GM19455 (cell line): ENCODE results near the gene NEU1.

Source experiments
- ATAC-seq: cut with Tn5 transposase; IDR thresholded peaks from one replicate; pipeline ENCODE4 v1.9.1; 2021; ENCODE audit not compliant: unreplicated experiment

The NEU1 gene

DNA sequence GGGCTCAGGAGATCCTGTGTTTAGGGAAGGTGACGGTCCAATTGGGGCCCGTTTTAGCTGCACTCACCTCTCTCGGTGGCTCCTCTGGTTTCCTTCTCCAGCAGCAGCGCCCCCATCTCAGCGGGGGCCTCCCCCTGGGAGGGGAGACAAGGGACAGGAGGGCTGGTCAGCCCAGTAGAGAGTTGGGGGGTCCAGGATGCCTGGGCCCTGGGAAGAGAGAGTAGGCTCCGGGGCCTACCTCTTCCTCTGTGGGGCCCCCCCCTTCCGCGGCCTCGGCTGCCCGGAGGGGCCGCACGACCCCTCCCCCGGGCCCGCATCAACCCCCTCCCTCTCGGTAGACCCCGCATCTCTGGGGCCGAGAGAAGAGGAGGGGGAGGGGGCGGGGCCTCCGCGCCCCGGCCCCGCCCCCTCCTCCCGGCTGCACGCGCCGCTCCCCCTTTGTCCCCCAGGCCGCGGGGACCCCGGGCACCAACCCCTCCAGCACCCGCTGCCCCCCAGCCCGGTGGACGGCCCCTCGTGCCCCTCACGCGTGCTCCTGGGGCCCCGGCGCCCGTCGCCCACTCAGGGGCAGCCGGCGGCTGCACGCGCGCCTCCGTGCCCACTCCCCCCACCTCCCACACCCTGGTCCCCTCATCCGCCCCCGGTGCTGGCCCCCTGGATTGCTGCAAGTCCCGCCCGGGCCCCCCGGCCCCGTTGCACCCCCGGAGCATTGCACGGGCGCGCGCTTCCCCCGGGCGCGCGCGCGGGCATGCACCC lies 34.4 kb upstream of the NEU1 start:
- ATAC-seq, result no peak

DNA sequence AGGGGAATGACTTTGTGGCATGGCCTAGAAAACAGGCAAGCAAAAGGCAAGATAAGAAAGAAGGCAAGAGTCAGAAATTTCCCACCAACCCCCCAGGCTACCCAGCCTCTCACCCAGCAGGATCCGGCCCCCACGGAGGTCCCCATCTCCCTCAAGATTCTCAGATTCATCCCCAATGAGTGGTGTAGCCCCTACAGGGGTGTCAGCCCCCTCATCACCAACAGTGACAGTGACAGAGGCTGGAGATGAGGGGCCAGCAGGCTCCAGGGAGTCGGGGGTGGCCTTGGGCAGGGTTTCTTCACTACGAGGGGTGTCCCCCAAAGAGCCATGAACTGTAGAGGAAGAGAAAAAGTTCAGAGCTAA lies 33.9 kb upstream of the NEU1 start:
- no peak for ATAC-seq

DNA sequence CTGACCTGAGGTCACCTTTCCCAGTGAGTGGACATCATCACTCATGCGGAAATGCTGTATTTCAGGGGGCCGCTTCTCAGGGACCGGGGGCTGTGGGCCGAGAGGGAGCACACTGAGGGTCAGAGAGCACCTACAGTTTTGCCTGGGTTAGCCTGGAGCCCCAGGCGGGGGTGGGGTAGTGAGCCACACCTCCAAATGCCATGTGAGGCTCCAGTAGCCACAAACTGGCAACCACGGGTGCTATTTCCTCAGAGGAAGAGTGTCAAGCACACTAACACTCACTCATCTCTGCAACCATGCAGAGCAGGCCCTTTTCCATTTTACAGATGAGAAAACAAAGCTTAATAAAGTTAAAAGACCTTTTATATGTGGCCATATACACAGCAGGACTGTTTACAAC lies 30.2 kb upstream of the NEU1 start:
- no peak for ATAC-seq

DNA sequence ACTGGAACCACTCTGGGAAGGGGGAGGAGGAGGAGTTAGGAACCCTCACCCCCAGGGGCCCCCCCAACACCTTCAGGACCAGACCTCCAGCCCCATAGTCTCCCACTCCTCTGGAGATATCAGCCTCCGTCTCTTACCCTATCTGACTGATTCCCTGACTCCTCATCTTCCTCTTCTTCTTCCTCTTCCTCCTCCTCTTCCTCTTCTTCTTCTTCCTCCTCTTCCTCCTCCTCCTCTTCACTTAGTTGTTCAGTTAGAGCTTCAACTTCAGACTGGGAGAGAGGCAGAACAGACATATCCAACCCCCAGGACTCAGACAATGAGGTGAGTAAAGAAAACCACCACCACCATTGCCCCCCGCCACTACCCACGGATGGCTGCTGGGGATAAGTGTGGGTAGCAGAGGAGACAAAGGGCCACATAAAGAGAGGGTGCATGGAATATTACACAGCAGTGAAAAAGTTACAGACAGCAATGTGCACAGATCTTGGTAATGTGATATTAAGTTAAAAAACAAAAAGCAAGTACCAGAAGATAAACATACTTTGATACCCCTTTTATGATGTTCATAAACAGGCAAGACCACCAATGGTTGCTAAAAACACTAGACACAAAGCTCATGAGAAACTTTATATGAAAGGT lies 26.8 kb upstream of the NEU1 start:
- ATAC-seq, result no peak

DNA sequence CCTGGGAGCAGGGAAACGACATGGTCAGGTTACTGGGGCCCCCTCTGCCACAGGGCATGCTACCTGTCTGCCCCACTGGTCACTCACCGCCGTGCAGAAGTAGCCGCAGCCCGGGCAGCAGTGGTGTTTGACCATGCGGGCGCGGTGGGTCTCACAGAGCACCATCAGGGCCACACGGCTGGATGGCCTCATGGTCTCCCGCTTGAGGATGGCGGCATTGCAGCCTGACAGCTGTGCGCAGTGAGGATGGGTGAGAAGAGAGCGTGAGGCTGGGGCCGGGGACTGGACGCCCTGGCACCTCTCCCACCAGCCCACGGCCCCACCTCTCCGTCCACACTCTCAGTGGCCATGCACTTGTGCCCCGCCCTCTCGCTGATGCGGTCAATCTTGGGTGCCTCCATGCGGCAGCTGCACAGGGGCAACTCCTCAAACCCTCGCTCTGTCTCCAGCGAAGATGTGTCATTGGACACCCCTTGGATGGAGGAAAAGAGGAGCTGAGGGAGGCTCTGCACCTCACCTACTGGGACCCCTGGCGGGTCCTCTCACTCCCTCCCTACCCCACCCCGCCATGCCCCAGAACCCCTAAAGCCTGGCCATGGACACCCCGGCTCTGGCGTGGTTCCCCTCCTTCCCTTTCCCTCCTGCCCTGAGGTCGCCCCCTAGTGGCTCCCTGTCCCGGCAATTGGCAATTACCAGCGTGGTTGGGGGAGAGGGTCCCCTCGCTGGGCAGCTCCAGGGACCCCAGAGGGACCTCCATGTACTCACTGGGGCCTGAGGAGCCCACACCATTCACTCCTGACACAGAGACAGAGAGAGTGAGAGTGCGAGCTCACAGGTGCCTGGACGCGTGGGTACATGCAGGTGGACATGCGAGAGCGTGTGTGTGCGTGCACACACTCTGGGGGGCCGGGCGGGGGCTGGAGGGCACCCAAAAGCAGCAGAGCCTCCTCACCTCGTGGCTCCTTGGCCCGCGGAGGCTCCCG lies 25.9 kb upstream of the NEU1 start:
- ATAC-seq, result no peak

DNA sequence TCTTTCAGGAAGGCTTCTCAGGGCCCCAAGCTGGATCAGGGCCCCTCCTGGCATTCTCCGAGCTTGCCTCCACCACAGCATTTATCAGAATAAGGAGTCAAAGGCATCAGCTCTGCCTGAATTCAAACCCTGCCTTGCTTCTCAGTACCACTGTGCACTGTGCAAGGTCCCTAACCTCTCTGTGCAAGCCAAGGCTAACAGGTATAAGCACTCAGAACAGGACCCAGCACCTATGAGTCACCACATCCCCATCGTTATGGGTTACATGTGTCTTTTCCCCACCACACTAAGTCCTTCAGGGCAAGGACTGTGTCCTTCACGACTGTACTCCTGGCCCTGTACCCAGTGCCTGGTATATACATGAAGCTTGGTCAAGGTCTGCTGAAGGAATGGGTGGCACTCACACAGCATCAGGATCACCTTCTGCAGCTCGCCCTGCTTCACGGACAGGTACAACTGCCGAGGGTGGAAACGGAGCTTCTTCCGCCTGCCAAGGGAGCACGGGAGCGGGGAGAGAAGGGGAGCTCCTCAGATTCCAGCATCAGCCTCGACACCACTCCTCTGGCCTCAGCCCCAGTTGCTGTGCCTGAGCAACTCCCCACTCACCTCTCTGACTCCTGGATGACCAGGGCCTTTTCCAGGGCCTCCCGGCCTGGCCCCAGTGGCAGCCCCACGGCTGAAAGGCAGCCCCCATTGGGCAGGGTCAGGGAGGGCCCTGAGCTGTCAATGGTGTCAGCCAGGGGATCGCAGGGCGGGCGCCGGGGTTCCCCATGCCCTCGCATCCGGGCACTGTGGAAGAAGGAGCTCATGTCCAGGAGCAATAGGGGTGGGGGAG lies 24.8 kb upstream of the NEU1 start:
- no peak for ATAC-seq

DNA sequence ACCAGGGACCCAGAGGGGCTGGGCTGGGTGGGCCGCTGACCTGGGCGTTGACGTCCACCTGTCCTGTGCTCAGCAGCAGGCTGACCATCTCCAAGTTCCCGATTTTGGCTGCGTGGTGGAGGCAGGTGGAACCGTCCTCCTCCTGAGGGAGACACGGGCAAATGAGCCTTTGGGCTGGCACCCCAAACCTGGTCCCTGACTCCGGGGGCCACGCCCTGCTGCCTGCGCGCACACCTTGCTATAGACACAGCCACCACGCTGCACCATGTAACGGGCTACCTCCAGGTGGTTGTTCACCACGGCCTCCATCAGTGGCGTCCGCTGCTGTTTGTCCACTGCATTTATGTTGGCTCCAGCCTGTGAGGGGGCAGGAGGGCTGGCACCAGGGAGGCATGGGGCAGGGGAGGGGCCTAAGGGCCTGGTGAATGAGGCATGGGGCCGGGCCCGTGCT lies 23.9 kb upstream of the NEU1 start:
- ATAC-seq, result no peak

DNA sequence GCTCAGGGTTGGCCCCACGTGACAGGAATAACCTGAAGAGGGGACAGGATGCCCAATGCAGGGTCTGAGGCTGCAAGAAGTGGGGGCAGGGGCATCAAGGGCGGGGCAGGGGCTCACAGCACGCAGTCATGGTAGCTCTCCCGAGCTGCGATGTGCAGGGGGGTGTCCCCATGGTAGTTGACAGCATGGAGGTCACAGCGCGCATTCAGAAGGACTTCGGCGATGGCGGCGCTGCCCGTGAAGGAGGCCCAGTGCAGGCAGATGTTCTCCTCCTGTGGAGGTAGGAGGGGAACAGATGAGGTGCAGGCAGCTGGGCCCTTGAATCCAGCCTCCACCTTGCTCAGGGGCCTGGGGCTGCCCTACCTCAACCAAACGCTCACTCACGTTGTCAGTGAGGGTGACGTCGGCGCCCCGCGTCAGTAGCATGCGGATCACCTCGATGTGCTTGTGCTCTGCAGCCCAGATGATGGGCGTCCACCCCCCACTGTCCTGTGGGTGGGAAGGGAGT lies 22.0 kb upstream of the NEU1 start:
- no peak for ATAC-seq

DNA sequence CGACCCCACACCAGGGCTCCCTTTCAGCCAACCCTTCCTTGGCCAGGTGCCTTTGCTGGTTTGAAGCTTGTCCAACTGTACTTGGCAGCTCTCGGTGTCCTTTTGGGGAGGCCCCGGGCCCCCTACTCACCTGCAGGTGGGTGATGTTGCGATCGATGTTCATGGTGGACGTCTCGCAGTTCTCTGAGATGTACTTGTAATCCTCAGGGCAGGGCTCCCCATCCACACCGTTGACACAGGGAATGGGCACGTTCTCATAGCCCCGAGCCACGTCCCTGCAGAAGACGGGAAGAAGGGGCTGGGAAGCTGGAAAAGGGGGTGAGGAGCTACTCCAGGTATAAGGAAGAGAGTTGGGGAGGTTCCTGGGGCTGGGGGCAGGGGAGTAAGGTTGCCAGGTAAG lies 21.1 kb upstream of the NEU1 start:
- no peak for ATAC-seq

DNA sequence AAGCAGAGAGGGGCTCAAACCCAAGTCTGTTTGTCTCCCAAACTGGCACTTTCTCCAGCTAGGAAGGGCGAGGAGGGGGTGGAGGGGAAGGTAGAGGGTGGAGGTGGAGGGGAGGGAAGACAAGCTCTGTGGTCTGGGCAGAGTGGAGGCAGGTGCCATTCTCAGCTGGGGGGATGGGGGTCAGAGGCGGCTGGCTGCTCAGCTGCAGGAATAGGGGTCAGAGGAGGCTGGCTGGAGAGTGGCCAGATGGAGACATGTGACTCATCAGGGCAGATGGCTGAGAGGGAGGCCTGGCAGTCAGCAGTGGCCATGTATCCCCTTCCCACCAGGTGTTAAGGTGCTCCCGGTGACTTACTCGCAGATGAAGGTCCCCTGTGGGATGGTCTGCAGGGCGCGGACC lies 19.7 kb upstream of the NEU1 start:
- ATAC-seq, result no peak

DNA sequence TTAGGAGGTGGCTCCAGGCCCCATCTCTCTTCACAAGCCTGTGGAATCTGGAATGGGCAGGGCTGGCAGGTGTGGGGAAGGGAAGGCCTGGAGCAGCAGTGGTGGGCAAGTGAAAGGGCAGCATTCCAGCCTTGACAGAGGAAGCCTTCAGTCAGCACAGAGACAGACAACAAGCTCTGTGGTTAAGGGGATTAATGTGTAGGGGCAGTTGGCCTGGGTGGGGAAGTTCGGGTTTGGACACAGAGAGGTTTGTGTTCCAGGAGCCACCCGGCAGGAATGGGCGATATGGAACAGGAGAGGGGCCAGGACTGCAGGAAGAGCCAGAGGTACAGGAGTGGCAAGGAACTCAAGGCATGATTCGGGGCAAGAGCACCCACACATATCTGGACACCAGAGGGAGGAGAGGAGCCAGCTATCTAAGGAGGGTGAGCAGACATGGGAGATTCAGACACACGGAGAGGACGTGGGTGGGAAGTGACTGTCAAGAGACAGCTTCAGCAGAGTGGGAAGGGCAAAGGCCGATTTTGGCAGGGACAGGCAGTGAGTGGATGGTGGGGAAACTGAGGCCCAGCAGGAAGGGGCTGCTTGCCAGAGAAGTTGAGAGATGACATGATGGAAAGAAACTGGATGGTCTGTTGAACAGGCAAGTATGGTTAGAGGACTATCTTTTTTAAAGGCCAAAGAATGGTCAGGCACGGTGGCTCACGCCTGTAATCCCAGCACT lies 18.7 kb upstream of the NEU1 start:
- no peak for ATAC-seq

DNA sequence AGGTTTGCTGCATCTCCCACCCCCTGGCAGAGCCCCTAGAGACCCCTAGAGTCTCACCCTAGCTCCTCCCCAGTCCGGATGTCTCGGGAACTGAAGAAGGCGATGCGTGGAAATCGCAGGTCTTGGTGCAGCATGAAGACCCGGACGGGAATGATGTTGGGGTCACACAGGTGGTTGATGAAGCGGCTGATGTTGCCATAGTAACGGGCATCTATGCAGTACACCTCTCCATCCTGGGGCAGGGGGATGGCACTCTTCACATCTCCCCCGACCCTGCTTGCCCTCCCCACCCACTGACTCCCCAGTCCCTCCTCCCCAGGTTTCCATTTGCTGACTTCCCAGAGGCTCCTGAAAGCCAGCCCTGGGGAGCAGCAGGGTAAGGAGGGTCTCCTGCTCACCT lies 18.0 kb upstream of the NEU1 start:
- no peak for ATAC-seq

DNA sequence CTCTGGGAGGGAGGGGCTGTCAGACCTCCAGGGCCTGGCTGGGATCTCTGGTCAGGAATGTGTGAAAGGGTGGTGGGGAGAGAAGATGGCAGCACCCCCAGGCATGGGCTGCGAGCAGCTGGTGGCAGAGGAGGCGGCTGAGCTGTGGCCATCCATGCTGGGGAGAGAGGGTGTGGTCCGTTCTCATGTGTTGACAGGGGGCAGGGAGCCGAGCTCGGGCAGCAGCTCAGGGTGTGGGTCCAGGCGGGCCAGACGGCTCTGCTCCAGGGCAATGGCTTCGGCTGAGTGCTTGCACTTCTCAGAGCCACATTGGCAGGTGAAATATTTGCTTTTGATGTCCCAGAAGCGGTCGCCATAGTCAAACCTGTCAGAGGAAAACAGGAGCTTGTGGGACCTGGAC lies 17.3 kb upstream of the NEU1 start:
- ATAC-seq, result no peak

DNA sequence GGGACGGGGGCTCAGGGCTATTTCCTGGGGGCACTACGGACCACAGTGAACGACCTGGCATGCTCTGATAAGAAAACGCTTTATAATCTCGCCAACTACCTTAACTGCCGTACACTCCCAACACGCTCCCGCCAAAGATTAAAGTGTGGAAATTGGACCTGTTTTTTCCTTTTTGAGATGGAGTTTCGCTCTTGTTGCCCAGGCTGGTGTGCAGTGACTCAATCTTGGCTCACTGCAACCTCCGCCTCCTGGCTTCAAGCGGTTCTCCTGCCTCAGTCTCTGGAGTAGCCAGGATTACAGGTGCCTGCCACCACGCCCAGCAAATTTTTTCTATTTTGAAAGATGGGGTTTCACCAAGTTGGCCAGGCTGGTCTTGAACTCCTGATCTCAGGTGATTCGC lies 16.5 kb upstream of the NEU1 start:
- no peak for ATAC-seq

DNA sequence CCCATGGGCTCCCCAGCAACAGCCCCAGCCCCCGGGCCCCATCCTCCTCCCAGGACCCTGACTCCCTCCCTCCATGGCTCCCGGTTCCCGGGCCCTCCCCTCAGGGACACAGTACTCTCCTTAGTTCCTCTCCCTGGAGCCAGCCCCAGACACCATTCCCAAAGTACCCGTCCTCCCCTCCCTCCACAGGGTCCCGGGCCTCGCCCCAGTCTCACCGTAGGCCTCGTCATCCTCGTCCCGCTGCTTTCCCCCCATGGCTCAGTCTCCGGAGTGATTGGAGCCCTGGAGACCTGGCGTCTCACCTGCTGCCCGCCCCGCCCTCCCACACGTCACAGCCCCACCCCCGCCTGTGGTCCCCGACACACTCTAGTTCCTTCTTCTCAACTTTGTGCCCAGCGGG lies 16.1 kb upstream of the NEU1 start, which contains the start of gene SLC44A4:
Gene SLC44A4 (minus strand): TSS at position 272 of the 400 bp plus-strand sequence. CDS start 17 bp downstream, at position 255.
- no peak for ATAC-seq

DNA sequence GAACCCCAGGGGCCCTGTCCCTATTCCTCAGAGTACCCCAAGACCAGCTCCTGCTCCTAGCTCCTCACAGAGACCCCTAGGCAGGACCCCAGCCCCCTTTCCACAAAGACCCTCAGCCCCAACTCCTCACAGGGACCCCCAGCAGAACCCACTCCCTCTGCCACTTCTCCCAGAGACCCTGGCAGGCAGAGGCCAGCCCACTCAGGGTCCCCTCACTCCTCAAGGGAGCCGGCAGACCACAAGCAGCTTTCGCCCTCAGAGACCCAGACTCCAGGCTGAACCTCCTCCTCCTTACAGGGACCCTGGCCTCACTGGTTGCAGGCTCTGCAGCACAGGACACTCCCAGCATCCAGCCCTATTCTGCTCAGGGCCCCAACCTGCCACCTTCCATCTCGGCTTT lies 15.6 kb upstream of the NEU1 start:
- no peak for ATAC-seq

DNA sequence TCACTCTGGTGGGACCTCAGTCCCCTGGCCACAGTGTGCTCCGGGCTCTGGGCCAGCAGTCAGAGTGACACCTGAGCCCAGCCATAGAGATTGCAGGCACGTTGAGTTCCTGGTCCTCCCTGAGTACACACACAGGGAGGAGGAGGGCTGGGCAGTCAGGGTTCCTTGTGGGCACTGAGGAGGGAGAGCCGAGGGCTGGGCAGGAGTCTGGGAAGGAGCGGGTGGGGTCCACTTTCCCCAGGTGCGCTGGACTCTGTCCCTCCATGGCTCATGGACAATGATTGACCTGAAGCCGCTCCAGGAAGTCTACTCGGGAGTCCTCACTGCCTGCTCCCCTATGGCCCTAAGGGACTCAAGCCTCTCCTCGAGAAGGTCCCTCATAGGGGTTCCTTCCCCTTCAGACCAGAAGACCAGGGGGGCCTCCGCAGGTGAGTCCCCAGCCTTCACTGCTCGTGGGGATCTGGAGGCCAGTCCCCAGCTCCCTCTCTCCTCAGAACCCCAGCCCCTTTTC lies 15.1 kb upstream of the NEU1 start:
- no peak for ATAC-seq

DNA sequence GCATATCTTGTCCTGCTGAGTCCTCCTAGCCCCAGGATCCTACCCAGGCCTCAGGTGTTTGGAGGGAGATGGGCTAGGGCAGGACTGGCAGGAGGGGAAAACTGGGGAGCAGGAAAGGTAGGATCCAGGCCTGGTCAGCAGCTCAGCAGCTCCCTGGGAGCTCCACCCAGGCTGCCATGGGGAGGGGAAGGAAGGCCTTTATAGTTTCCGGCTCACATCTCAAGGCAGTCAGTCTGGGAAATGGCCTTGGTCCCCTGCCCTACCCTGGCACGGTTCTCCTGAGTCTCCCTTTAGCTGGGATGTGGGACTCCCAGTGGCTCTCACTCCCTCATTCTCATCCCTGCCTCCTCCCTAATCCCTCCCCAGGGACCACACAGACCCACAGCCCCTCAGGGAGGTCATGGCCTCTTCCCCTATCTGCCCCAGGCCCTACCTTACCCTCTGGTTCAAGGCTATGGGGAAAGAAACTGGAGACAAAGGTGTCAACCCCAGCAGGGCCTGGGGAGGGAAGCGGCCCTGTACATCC lies 14.6 kb upstream of the NEU1 start:
- no peak for ATAC-seq

DNA sequence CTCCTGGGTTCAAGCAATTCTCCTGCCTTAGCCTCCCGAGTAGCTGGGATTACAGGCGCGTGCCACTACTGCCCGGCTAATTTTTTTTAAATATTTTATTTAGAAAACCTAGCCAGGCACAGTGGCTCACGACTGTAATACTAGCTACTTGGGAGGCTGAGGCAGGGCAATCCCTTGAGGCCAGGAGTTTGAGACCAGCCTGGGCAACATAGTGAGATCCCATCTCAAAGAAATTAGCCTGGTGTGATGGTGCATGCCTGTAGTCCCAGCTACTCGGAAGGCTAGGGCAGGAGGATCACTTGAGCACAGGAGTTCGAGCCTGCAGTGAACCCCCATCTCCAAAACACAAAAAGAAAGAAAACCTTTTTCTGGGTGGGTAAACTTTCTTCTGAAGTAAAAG lies 13.7 kb upstream of the NEU1 start:
- no peak for ATAC-seq
